ENCODE data around the gene PLTP.

GRCh38 chr20:45872626-45873025 lies 39.3 kb downstream of the PLTP start:
- TF ChIP-seq CTCF (IDR thresholded peaks at IDR 0.05) (no peak), POLR2A (IDR thresholded peaks at IDR 0.05) (no peak)
